Measurements from ENCODE around the gene ZBTB21. TPM values are rescaled to one million over a fixed set of nuclear protein-coding genes. Genes with fewer than 3 reads are reported as not detected.
"Not testable (repeated sequence)": the region's sequence is repeated elsewhere in the genome, so short reads cannot be mapped to it uniquely, and the experiment has no call there.

The ZBTB21 gene
- total and polyA plus RNA-seq, 2 experiments from 2014 or later: 10.0 to 11.0 TPM

DNA sequence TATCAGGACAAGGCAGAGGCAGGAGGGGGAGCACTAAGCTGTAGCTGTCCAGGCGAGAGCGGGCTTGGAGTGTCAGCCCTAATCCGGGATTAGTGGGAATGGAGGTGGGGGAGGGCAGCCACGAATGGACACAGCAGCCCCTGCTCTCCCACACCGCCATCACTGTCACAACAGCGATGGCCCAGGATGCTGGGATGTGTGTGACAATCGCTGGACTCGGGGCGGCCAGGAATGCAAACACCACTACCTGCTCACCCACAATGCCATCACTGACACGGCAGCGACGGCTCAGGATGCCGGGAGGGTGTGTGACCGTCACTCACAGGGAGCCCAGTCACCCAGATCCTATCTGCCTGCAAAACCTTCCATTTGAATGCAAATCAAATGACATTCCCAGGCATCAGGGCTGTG is 59.2 kb downstream of the ZBTB21 start (continued):
- no peak for TF ChIP-seq CTCF (conservative IDR thresholded peaks at IDR 0.05; ENCODE audit: low read depth in 2 of 2)

- H3K36me3 ChIP-seq (ENCODE audit: insufficient read depth): not testable (repeated sequence)
- peaks cover 30% of the 10 kb centered on the region for H3K27me3 Mint-ChIP-seq (ENCODE audit: insufficient read depth, low read depth, poor library complexity)
- H3K79me2 ChIP-seq (replicated peaks; ENCODE audit: insufficient read depth): peaks cover 60% of the 10 kb centered on the region
These were observed 60.5 kb downstream of the ZBTB21 start for GRCh38 chr21:41949631-41950030.

DNA sequence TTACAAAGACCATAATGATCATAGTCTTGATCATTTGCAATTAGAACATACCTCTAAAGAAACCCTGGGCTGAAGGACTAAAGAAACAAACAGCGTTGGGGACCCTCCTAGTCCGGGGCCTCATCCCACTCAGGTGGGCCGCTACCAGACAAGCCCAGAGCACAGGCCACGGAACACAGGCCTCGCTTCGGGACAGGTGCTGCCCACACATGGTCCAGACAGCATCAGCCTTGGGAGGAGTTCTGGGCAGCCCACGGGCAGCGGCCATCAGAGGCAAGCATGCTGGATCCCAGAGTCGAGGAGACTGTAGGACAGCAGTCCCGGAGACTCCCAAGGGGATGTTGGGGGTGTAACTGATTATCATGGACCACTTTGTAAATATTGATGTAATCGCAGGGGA is 61.3 kb downstream of the ZBTB21 start:
- H3K27ac ChIP-seq (ENCODE audit: low read depth): no peak overlapping the region
- H4K20me1 ChIP-seq (replicated peaks; ENCODE audit: insufficient read depth): peaks cover 10% of the 10 kb centered on the region
- H3K27me3 ChIP-seq (ENCODE audit: insufficient read depth): peaks cover 15% of the 10 kb centered on the region
- H3K4me3 Mint-ChIP-seq: no peak overlapping the region
- no peaks in the 10 kb centered on the region for H3K9me2 ChIP-seq (ENCODE audit: insufficient read depth)
- no peak for ATAC-seq
- H3K4me1 ChIP-seq (ENCODE audit: insufficient read depth): peaks cover 31% of the 10 kb centered on the region
- no peak overlapping the region for H3K27ac Mint-ChIP-seq
- DNase-seq (ENCODE audit: low spot score): no peak
- no peak overlapping the region for H2AFZ ChIP-seq
- TF ChIP-seq EZH2phosphoT487 (IDR thresholded peaks at IDR 0.05; ENCODE audit: unreplicated experiment): no peak
- TF ChIP-seq JUNB (IDR thresholded peaks at IDR 0.05; ENCODE audit: unreplicated experiment): no peak
- no peak for TF ChIP-seq ZNF114 (CRISPR knock-in tag; IDR thresholded peaks at IDR 0.05)
- TF ChIP-seq ZNF462 (CRISPR knock-in tag; IDR thresholded peaks at IDR 0.05): no peak
- TF ChIP-seq CTCF (conservative IDR thresholded peaks at IDR 0.05; ENCODE audit: low read depth in 2 of 2): no peak
- TF ChIP-seq STAT1 (IDR thresholded peaks at IDR 0.05; ENCODE audit: unreplicated experiment): no peak
- TF ChIP-seq NANOG (IDR thresholded peaks at IDR 0.05; ENCODE audit: borderline replicate concordance): no peak
- TF ChIP-seq, protein P1, sequence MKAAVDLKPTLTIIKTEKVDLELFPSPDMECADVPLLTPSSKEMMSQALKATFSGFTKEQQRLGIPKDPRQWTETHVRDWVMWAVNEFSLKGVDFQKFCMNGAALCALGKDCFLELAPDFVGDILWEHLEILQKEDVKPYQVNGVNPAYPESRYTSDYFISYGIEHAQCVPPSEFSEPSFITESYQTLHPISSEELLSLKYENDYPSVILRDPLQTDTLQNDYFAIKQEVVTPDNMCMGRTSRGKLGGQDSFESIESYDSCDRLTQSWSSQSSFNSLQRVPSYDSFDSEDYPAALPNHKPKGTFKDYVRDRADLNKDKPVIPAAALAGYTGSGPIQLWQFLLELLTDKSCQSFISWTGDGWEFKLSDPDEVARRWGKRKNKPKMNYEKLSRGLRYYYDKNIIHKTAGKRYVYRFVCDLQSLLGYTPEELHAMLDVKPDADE (IDR thresholded peaks at IDR 0.05): no peak
- TF ChIP-seq EZH2 (IDR thresholded peaks at IDR 0.05; ENCODE audit: low read depth, unreplicated experiment): no peak
- no peak overlapping the region for H3K4me2 ChIP-seq
- H3K4me1 Mint-ChIP-seq: peaks cover 37% of the 10 kb centered on the region
- peaks cover 4% of the 10 kb centered on the region; the same call in 1 of the 3 replicates for H3K36me3 Mint-ChIP-seq (ENCODE audit: low read depth)
- H3K9me3 Mint-ChIP-seq: no peaks in the 10 kb centered on the region
- no peaks in the 10 kb centered on the region for H3K36me3 ChIP-seq (ENCODE audit: insufficient read depth)
- H3K27me3 Mint-ChIP-seq (ENCODE audit: insufficient read depth, low read depth, poor library complexity): peaks cover 30% of the 10 kb centered on the region
- 0 out of 2 replicates have a peak, but pooled peaks cover 3% of the 10 kb centered on the region for H3F3A ChIP-seq (replicated peaks; ENCODE audit: low read depth)
- H3K79me2 ChIP-seq (replicated peaks; ENCODE audit: insufficient read depth): peaks cover 62% of the 10 kb centered on the region
- no peak overlapping the region for H3K4me3 ChIP-seq

More at GRCh38 chr21:41949631-41950030, 60.5 kb downstream of the ZBTB21 start:
- H3K4me2 ChIP-seq; H3K27ac Mint-ChIP-seq; ATAC-seq; H3K4me3 Mint-ChIP-seq; H3K9me2 ChIP-seq (ENCODE audit: insufficient read depth); H3K36me3 Mint-ChIP-seq (ENCODE audit: low read depth); H3K4me3 ChIP-seq; H3F3A ChIP-seq (replicated peaks; ENCODE audit: low read depth); H3K9me3 Mint-ChIP-seq; DNase-seq (ENCODE audit: low spot score); H3K27ac ChIP-seq (ENCODE audit: low read depth); H2AFZ ChIP-seq: not testable (repeated sequence)
- H4K20me1 ChIP-seq (replicated peaks; ENCODE audit: insufficient read depth): peaks cover 10% of the 10 kb centered on the region
- H3K27me3 ChIP-seq (ENCODE audit: insufficient read depth): peaks cover 15% of the 10 kb centered on the region
- peaks cover 41% of the 10 kb centered on the region for H3K4me1 Mint-ChIP-seq
- peaks cover 31% of the 10 kb centered on the region for H3K4me1 ChIP-seq (ENCODE audit: insufficient read depth)
